ENCODE results near the gene ZNF518A. TPM values are rescaled to one million over a fixed set of nuclear protein-coding genes. Genes with fewer than 3 reads are reported as not detected.

ZNF518A gene
- total and polyA plus RNA-seq, 11 donors = 3.0 to 17.9 (median 10.8) TPM

- H3K4me3 ChIP-seq = peak overlapping the region in 5 of 12 donors; percentile 9 to 37 (median 16)
- peaks cover 9 to 96% (median 56%) of the 10 kb centered on the region in 9 donors for H3K27me3 ChIP-seq
- intact Hi-C loops (cut with DNase I) = loop anchor here in 1 of 10 donors (5.0 kb wide), 1 partner anchor 32 kb away; no protein-coding TSS in a partner anchor
- 16 to 19% (median 18%) methylated on average over 4 of the region's 4 CpGs for WGBS, 4 donors
- H3K4me1 ChIP-seq = peaks cover 0 to 6% (median 0%) of the 10 kb centered on the region in 12 donors
- no peak for TF ChIP-seq POLR2A (IDR thresholded peaks at IDR 0.05)
- TF ChIP-seq CTCF (IDR thresholded peaks at IDR 0.05) = no peak
- H3K27ac ChIP-seq = no peak overlapping the region
- DNase-seq (peak in 1 of 5 donors; percentile 23), ATAC-seq (peak in 1 of 4 donors; percentile 69)
- no peaks in the 10 kb centered on the region for H3K36me3 ChIP-seq
- H3K9me3 ChIP-seq = no peaks in the 10 kb centered on the region
These were observed 5.6 kb upstream of the ZNF518A start for GRCh38 chr10:96124230-96125141.

- intact Hi-C loops (cut with DNase I) = loop anchor here in 1 of 10 donors (5.0 kb wide), 1 partner anchor 33 kb away; no protein-coding TSS in a partner anchor
- Histone ChIP-seq H3K36me3 (no peaks in the 10 kb centered on the region), H3K27me3 (peaks cover 9 to 89% (median 56%) of the 10 kb centered on the region in 9 donors), H3K4me1 (peaks cover 0 to 7% (median 0%) of the 10 kb centered on the region in 12 donors), H3K9me3 (no peaks in the 10 kb centered on the region), H3K4me3 (no peak overlapping the region), H3K27ac (no peak overlapping the region)
- DNase-seq (no peak), ATAC-seq (no peak)
- TF ChIP-seq CTCF (IDR thresholded peaks at IDR 0.05) (no peak), POLR2A (IDR thresholded peaks at IDR 0.05) (no peak)
- 55 to 67% (median 63%) methylated on average over 2 of the region's 2 CpGs for WGBS, 4 donors
These were observed 5.0 kb upstream of the ZNF518A start for GRCh38 chr10:96125142-96125515.

- 1 to 3% (median 1%) methylated on average over 33 to 42 of the region's 42 CpGs for WGBS, 4 donors
- Histone ChIP-seq H3K27ac (peak overlapping the region; percentile 85 to 100 (median 94)), H3K27me3 (peaks cover 0 to 36% (median 26%) of the 10 kb centered on the region in 9 donors), H3K9me3 (no peaks in the 10 kb centered on the region), H3K4me1 (peaks cover 0 to 22% (median 8%) of the 10 kb centered on the region in 12 donors), H3K36me3 (peaks cover 0 to 29% (median 25%) of the 10 kb centered on the region in 9 donors), H3K4me3 (peak overlapping the region; percentile 30 to 89 (median 79))
- ATAC-seq (peak; percentile 76 to 87 (median 85)), DNase-seq (peak; percentile 67 to 86 (median 71))
- intact Hi-C loops (cut with DNase I) = loop anchor here in 7 of 10 donors (1.0 to 10.0 kb wide), 6 partner anchors 40 to 454 kb away; partner anchors contain the start of genes CCNJ (in 3 of the 7) and TM9SF3 (in 1 of the 7)
- TF ChIP-seq CTCF (IDR thresholded peaks at IDR 0.05) (no peak), POLR2A (IDR thresholded peaks at IDR 0.05) (no peak)
These were observed 364 bp downstream of the ZNF518A start for GRCh38 chr10:96130326-96130995.
